ENCODE results near the gene CTNNA3.
A peak's percentile ranks its signal among the peaks of the same experiment; 100 is the strongest.
"Not testable (repeated sequence)": the region's sequence is repeated elsewhere in the genome, so short reads cannot be mapped to it uniquely, and the experiment has no call there.

The CTNNA3 gene

GRCh38 chr10:67696029-67696428 lies at the start of gene CTNNA3:
TSS of gene CTNNA3 (minus strand) at chr10:67696195.
- DNase-seq: no peak

- DNase-seq: no peak
Observed at GRCh38 chr10:67735430-67735829, 39.4 kb upstream of the CTNNA3 start.

- no peak for DNase-seq
Observed at GRCh38 chr10:67733511-67733910, 37.5 kb upstream of the CTNNA3 start.

GRCh38 chr10:67725567-67725966 lies 29.6 kb upstream of the CTNNA3 start:
- DNase-seq: no peak

- DNase-seq: no peak
Observed at GRCh38 chr10:67723601-67724000, 27.6 kb upstream of the CTNNA3 start.

- no peak for DNase-seq
Observed at GRCh38 chr10:67722113-67722512, 26.1 kb upstream of the CTNNA3 start.

GRCh38 chr10:67716455-67716854 lies 20.5 kb upstream of the CTNNA3 start:
- not testable (repeated sequence) for DNase-seq

GRCh38 chr10:67705921-67706320 lies 9.9 kb upstream of the CTNNA3 start:
- no peak for DNase-seq

- DNase-seq: not testable (repeated sequence)
Observed at GRCh38 chr10:67699613-67700270, 3.7 kb upstream of the CTNNA3 start.

GRCh38 chr10:67698164-67698563 lies 2.2 kb upstream of the CTNNA3 start:
- no peak for DNase-seq

GRCh38 chr10:67697724-67698131 lies 1.7 kb upstream of the CTNNA3 start:
- peak; percentile 25 for DNase-seq

- DNase-seq: no peak
Observed at GRCh38 chr10:67696679-67697078, 684 bp upstream of the CTNNA3 start.

- DNase-seq: no peak
Observed at GRCh38 chr10:67695555-67695954, 440 bp downstream of the CTNNA3 start.

- DNase-seq: not testable (repeated sequence)
Observed at GRCh38 chr10:67691861-67692260, 4.1 kb downstream of the CTNNA3 start.

GRCh38 chr10:67690540-67690939 lies 5.5 kb downstream of the CTNNA3 start:
- not testable (repeated sequence) for DNase-seq

GRCh38 chr10:67684140-67684539 lies 11.9 kb downstream of the CTNNA3 start:
- DNase-seq: not testable (repeated sequence)

- DNase-seq: no peak
Observed at GRCh38 chr10:67678335-67678974, 17.5 kb downstream of the CTNNA3 start.

GRCh38 chr10:67676208-67676825 lies 19.7 kb downstream of the CTNNA3 start:
- DNase-seq: no peak

- no peak for DNase-seq
Observed at GRCh38 chr10:67670401-67670800, 25.6 kb downstream of the CTNNA3 start.

GRCh38 chr10:67669978-67670377 lies 26.0 kb downstream of the CTNNA3 start:
- no peak for DNase-seq

- no peak for DNase-seq
Observed at GRCh38 chr10:67668448-67668847, 27.5 kb downstream of the CTNNA3 start.

- DNase-seq: no peak
Observed at GRCh38 chr10:67667035-67667425, 29.0 kb downstream of the CTNNA3 start.

GRCh38 chr10:67666416-67667034 lies 29.5 kb downstream of the CTNNA3 start:
- DNase-seq: no peak

- DNase-seq: no peak
Observed at GRCh38 chr10:67665491-67665890, 30.5 kb downstream of the CTNNA3 start.

Data from GDM1 (cell line).